HG02970 (cell line): ENCODE measurements around the gene CNOT2.
A peak's percentile ranks its signal among the peaks of the same experiment; 100 is the strongest.

Experiments
- ATAC-seq: cut with Tn5 transposase; IDR thresholded peaks from one replicate; pipeline ENCODE4 v1.9.1; 2021; ENCODE audit warnings: mild to moderate bottlenecking, moderate library complexity, moderate number of reproducible peaks; ENCODE audit not compliant: unreplicated experiment, low FRiP score

Gene CNOT2

DNA sequence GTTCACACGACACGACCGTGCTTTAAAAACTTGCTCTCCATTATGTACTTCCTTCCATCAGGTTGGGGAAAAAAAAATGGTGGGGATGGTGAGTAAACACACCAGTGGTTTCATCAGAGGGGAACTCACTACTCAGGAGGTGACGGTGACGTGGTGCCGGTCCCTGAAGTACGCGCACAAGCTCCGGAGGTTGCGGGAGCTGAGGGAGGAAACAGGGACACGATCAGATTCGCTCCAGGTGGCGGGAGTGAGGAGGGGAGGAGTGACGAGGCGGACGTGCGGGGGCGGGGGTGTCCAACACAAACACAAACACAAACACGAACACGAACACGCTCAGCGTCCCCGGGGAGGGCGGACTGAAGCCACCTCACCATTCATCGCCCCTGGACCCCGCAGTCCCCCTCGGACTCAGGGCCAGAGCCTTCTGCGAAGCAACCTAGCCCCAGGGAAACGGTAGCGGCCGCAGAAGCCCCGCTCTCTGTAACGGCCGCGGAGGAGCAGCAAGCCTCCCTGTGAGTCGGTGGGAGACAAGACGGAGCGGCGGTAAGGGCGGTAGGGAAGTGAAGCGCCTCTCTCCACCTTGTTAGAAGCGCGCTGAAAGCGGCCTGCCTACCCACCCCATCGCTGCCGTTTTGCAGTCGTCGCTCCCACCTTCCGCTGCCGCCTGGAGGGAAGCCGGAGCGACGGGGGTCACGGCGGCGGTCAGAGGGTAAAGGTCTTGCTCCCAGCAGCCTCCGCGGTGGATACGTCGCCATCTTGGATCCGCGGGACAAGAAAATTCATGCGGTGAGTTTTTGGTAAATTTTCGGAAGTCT lies at the start of gene CNOT2:
Gene CNOT2 (plus strand): TSS at position 739 of the 815 bp plus-strand sequence. CDS start 34,794 bp downstream, outside the sequence.
- ATAC-seq: peak; percentile 71

GRCh38 chr12:70194076-70194475 lies 49.2 kb upstream of the CNOT2 start:
- ATAC-seq: no peak

DNA sequence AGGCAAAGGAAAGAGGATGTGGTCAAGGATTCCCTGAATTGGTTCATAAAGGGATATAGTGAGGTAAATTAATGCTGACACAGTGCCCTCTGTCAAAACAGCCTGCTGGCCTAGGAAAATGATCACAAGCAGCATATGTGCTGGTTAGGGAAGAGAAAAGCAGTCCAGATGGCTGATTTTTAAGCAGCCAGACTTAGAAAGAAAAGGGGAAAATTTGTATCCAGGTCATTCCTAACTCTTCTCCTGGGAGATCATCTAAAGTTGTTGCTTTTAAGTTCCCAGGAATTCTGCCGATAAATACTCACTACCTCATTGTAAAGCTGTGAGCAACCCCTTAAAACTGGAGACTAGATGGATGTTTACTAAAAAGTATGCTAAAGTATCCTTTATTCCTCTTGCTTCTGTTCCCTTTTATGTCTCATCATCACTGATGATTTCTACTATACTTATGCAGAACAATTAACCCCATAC lies 46.4 kb upstream of the CNOT2 start:
- no peak for ATAC-seq

DNA sequence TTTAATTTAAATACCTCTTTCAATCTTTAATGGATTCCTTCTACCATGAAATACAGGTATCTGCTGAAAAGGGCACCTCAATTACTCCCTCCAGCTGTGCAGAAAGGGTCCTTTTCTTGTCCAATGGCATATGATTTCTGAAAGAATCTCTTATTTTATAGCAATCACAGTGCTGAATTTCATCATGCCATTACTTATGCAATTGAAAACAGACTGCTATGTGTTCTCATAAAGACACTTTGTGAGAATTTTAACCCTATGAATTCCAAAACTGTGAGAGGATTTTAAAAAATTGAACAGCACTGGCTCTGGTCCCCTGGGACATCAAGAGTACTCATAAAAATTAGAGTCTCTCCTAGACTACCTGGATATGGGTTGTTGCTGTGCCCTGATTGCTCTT lies 45.9 kb upstream of the CNOT2 start:
- ATAC-seq: no peak

GRCh38 chr12:70213707-70214106 lies 29.5 kb upstream of the CNOT2 start:
- no peak for ATAC-seq

DNA sequence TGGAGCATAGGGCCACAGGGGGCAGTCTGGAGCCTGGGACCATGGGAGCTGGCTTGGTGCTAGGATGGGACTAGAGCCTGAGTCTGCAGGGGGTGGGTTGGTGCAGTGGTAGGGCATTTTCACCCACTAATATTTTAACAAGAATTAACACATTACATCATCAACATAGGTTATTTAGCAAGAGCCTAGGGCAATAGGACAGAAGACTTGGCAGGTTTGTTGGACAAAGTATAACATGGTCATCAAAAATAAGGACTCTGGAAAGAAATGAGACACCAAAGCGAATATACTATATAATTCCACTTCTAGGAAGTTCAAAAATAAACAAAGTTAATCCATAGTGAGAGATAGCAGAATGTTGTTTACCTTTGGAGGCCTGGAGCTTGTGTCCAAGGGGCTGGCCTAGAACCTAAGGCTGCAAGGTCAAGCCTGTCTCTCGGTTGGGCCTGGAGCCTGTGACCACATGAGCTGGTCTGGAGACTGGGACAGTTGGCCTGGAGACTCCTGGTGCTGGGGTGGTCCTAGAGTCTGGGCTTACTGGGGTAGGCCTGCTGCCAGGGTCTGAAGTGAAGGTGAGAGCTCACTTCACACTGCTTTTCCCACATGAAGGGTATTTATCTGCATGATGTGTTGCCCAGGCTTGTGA lies 28.1 kb upstream of the CNOT2 start:
- no peak for ATAC-seq

DNA sequence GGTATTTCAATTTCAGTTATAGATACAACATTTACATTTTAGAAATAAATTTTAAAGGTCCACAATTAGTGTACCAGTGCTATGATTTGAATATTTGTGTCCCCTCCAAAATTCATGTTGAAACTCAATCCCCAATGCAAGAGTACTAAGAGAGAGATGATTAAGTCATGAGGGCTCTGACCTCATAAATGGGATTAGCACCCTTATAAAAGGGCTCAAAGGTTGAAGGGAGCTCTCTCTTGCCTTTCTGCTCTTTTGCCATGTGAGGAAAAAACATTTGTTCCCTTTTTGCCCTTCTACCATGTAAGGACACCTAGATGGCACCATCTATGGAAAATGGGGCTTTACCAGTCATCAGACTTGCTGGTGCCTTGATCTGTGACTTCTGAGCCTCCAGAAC lies 25.8 kb upstream of the CNOT2 start:
- ATAC-seq: no peak

GRCh38 chr12:70221626-70222025 lies 21.6 kb upstream of the CNOT2 start:
- no peak for ATAC-seq

DNA sequence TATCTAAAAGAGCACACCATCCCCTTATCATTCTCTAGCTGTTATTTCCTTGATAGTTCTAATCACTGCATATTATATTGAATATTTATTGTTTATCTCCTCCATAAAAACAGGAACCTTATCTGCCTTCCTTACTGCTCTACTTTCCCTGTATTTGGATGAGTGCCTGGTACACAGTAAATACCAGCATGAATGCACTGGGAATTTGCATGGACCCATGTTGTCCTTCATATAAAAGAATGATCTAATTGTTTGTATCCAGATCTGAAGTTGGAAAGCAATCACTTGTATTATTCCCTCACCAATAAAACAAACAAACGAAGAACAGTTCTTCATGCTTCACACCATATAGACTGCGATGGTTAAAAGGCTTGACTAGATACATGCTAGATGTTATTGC lies 15.3 kb upstream of the CNOT2 start:
- no peak for ATAC-seq

DNA sequence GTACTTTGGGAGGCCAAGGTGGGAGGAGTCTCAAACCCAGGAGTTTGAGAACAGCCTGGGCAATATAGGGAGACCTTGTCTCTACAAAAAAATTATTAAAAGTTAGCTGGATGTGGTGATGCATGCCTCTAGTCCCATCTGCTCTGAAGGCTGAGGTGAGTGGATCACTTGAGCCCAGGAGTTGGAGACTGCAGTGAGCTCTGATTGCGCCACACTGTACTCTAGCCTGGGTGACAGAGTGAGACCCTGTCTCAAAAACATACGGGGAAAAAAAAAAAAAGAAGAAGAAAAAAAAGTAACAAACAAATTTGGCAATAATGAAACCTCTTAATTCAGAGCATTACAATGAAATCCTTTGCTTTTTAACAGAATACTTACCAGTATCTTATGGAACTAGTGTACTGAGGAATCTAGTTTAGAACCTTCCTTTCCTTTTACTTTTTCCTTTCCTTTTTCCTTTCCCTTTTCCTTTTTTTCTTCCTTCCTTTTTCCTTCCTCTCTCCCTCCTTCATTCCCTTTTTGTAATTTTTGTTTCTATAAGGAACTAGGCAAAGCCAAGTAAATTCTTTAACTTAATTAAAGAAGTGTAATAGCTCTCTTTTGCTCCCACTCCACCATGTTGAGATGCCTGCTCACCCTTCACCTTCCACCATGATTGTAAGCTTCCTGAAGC lies 12.2 kb upstream of the CNOT2 start:
- ATAC-seq: no peak

- no peak for ATAC-seq
Observed at GRCh38 chr12:70236990-70237389, 6.2 kb upstream of the CNOT2 start.

- no peak for ATAC-seq
Observed at GRCh38 chr12:70240673-70241072, 2.6 kb upstream of the CNOT2 start.

DNA sequence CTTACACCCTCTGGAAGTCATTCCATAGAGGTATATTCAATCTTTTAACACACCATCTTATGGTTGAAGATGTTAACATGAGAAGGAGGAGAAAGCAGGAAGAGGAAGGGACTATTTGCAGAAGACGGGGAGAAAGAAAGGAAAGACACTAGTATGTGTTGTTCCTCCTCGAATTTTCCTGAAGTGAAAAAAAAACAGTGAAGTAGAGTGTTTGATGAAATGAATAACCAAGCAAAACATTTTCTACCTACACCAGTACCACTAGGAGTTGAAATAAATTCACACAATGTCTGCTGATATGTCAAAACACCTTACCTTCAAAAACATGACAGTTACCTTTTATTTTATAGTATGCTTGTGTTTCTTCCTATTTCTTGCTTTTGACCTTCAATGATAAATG lies 1.4 kb upstream of the CNOT2 start:
- ATAC-seq: no peak

GRCh38 chr12:70243510-70244371 lies 508 bp downstream of the CNOT2 start:
- ATAC-seq: peak; percentile 54

DNA sequence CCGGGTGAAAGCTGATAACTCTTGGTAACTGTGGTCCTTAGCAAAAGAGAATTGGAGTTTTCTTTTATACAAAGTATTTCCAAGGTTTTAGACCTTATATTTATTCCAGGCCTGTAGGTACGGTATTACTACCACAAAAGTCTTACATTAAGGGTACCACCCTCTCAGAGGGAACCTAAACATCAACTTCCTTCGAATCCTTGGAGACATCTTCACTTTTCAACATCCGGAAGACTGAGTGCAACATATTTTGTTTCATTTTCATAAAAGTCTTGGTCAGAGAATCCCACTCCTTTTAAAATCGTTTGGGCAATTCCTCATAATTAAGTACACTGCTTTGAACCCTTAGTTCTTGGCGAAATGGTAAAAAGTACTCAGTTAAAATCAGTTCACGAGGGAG lies 1.2 kb downstream of the CNOT2 start:
- ATAC-seq: no peak

GRCh38 chr12:70245458-70245857 lies 2.2 kb downstream of the CNOT2 start:
- no peak for ATAC-seq

DNA sequence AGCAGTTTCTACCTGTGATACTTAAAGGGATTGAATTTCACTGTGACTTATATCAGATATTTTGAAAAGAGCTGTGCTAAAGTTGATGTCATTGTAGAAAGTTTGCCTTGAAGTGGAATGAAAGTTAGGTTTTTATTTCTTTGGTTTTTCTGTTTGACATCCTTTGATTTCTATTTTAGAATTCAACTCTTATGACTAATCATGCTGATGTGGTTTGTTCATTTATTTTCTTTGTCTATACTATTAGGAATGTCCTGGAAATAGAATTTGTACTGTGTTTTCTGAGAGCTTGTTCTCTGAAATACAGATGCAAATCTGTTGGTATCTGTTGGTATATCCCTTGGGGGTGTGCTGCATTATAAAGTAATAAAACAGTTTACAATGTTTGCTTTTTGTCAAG lies 3.3 kb downstream of the CNOT2 start:
- no peak for ATAC-seq

DNA sequence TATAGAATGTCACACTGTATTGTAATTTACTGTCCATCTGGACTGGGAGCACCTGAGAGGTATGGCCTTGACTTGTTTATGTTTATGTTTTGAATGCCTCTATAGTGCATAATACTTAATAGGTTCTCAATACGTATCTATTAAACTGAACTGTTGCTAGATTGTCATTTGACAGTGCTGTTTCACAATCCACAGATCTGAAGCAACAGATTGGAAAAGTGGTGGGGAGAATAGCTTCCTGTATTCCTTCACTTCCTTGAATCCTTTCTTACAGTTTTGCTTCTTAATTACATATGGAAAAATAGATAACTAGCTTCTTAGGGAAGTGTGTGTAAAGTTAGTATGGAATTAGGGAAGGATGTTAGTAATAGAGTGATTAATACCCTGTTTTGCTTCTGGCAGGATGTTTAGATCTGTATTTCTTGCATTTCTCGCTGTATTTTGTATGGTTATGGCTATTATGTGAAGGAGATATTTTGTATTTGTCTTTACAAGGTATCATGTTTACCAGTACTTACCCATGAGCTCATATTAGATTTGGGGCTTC lies 4.5 kb downstream of the CNOT2 start:
- ATAC-seq: no peak

- ATAC-seq: no peak
Observed at GRCh38 chr12:70248876-70249275, 5.6 kb downstream of the CNOT2 start.

- no peak for ATAC-seq
Observed at GRCh38 chr12:70249903-70250302, 6.7 kb downstream of the CNOT2 start.
